Stomach smooth muscle (tissue), 2 donors: ENCODE data around the gene ABCC3.

ENCODE experiments used
- H3K27ac ChIP-seq: one replicate; pipeline ENCODE4 v1.7.0; 2013; ENCODE audit warnings: mild to moderate bottlenecking, low read length, inconsistent platforms
- H3K27me3 ChIP-seq, 2 donors: one replicate each; pipeline ENCODE4 v1.7.0; 2013; ENCODE audit warnings: low read length in 2 of 2; ENCODE audit not compliant: insufficient read depth in 2 of 2, control insufficient read depth in 1 of 2
- H3K36me3 ChIP-seq, 2 donors: one replicate each; pipeline ENCODE4 v1.7.0; 2013; ENCODE audit warnings: low read length in 2 of 2; ENCODE audit not compliant: control insufficient read depth in 2 of 2, insufficient read depth in 2 of 2
- H3K4me1 ChIP-seq: one replicate; pipeline ENCODE4 v1.7.0; 2013; ENCODE audit warnings: low read length; ENCODE audit not compliant: control insufficient read depth, insufficient read depth
- H3K4me3 ChIP-seq, 2 donors: one replicate each; pipeline ENCODE4 v1.7.0; 2013; ENCODE audit warnings: low read length in 2 of 2
- H3K9ac ChIP-seq, 2 donors: one replicate each; pipeline ENCODE4 v1.7.0; 2013; ENCODE audit warnings: low read length in 2 of 2, mild to moderate bottlenecking in 1 of 2
- H3K9me3 ChIP-seq, 2 donors: one replicate each; pipeline ENCODE4 v1.7.0; 2013; ENCODE audit warnings: low read length in 2 of 2; ENCODE audit not compliant: control insufficient read depth in 2 of 2
- donor health status: healthy.
- donor health status: Pancreatic carcinoma.

ABCC3 gene

GRCh38 chr17:50637829-50638605, 3.3 kb downstream of the ABCC3 start:
- H3K9ac ChIP-seq = no peak overlapping the region
- no peak overlapping the region for H3K27ac ChIP-seq
- peaks cover 24% of the 10 kb centered on the region for H3K4me1 ChIP-seq
- H3K9me3 ChIP-seq = no peaks in the 10 kb centered on the region
- no peaks in the 10 kb centered on the region for H3K36me3 ChIP-seq
- H3K4me3 ChIP-seq = no peak overlapping the region
- peaks cover 16 to 34% of the 10 kb centered on the region in 2 donors for H3K27me3 ChIP-seq

DNA sequence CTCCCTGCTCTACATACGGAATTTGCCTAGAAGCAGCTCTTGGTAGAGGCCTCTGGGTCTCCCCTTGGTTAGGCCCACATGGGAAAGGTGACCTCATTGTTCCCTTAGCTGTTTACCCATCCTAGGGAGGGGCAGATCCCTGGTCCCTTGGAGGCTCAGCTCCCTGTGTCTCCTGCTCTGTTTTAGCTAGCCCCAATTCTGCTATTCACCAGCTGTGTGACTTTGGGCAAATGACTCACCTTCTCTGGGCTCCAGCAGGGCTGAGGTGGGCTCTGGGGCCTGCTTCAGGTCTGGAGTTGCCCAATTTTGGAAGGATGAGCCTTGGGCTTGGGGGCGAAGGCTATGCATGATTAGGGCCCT, 3.9 kb downstream of the ABCC3 start:
- no peaks in the 10 kb centered on the region for H3K9me3 ChIP-seq
- no peak overlapping the region for H3K9ac ChIP-seq
- H3K4me3 ChIP-seq = no peak overlapping the region
- H3K4me1 ChIP-seq = peaks cover 24% of the 10 kb centered on the region
- H3K36me3 ChIP-seq = no peaks in the 10 kb centered on the region
- H3K27me3 ChIP-seq = peaks cover 16 to 33% of the 10 kb centered on the region in 2 donors
- H3K27ac ChIP-seq = no peak overlapping the region

GRCh38 chr17:50638966-50639713, 4.5 kb downstream of the ABCC3 start:
- Histone ChIP-seq H3K27ac (no peak overlapping the region), H3K36me3 (no peaks in the 10 kb centered on the region), H3K27me3 (peaks cover 16 to 27% of the 10 kb centered on the region in 2 donors), H3K9me3 (no peaks in the 10 kb centered on the region), H3K4me3 (peak overlapping the region; percentile 2 to 35), H3K9ac (no peak overlapping the region), H3K4me1 (peaks cover 24% of the 10 kb centered on the region)

- Histone ChIP-seq H3K4me3 (no peak overlapping the region), H3K9ac (no peak overlapping the region), H3K9me3 (no peaks in the 10 kb centered on the region), H3K27ac (no peak overlapping the region), H3K27me3 (peaks cover 8 to 12% of the 10 kb centered on the region in 2 donors), H3K36me3 (no peaks in the 10 kb centered on the region), H3K4me1 (peaks cover 12% of the 10 kb centered on the region)
Measured at GRCh38 chr17:50640686-50641351, 6.1 kb downstream of the ABCC3 start.

DNA sequence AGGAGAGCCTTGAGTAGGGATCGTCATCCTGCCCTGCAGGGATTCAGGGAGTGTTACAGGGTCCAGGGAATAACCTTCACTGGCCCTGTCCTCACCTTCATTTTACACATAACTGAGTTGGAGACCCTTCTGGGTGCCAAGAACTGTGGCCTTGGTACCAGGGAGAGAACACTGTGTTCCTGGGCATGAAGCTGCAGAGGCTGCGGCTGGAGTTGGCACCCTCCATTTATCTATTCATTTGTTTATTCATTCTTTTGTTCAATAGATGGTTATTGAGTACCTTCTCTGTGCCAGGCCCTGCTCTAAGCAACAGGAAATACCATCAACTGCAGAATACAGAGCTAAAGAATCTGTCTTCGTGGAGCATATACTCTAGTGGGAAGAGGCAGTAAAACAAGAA, 6.7 kb downstream of the ABCC3 start:
- H3K27ac ChIP-seq = no peak overlapping the region
- H3K4me3 ChIP-seq = no peak overlapping the region
- no peak overlapping the region for H3K9ac ChIP-seq
- no peaks in the 10 kb centered on the region for H3K9me3 ChIP-seq
- H3K36me3 ChIP-seq = no peaks in the 10 kb centered on the region
- H3K27me3 ChIP-seq = peaks cover 5 to 7% of the 10 kb centered on the region in 2 donors
- H3K4me1 ChIP-seq = peaks cover 12% of the 10 kb centered on the region

DNA sequence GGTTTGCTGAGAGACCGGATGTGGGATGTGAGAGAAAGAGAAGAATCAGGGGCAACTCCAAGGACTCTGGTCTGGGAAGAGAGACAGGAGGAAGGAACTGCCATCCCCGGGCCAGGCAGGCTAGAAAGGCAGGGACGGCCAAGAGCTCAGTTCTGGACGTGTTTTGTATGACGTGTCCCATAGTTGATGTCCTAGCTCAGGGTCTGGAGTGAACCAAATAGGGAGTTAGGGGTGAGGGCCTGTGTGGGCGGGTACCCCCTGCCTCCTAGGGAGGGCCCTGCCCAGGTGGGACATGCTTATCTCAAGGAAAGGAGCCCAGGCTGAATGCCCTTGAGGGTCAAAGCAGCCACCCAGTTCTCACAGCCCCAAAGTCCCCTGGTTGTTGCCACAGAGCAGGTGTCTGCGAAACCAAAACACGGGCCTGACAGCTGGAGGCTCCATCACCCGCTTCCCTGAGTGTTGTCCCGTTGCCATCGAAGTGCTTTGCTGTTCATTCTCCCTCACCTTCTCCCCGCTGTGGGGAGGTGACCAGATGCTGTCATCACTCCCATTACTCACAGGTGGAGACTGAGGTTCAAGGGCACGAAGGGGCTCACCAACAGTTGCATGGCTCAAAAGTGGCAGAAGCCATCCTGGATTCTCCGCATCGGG, 7.5 kb downstream of the ABCC3 start:
- H3K36me3 ChIP-seq = no peaks in the 10 kb centered on the region
- H3K9ac ChIP-seq = no peak overlapping the region
- no peak overlapping the region for H3K27ac ChIP-seq
- H3K4me1 ChIP-seq = peaks cover 12% of the 10 kb centered on the region
- H3K4me3 ChIP-seq = no peak overlapping the region
- no peaks in the 10 kb centered on the region for H3K9me3 ChIP-seq
- no peaks in the 10 kb centered on the region for H3K27me3 ChIP-seq

DNA sequence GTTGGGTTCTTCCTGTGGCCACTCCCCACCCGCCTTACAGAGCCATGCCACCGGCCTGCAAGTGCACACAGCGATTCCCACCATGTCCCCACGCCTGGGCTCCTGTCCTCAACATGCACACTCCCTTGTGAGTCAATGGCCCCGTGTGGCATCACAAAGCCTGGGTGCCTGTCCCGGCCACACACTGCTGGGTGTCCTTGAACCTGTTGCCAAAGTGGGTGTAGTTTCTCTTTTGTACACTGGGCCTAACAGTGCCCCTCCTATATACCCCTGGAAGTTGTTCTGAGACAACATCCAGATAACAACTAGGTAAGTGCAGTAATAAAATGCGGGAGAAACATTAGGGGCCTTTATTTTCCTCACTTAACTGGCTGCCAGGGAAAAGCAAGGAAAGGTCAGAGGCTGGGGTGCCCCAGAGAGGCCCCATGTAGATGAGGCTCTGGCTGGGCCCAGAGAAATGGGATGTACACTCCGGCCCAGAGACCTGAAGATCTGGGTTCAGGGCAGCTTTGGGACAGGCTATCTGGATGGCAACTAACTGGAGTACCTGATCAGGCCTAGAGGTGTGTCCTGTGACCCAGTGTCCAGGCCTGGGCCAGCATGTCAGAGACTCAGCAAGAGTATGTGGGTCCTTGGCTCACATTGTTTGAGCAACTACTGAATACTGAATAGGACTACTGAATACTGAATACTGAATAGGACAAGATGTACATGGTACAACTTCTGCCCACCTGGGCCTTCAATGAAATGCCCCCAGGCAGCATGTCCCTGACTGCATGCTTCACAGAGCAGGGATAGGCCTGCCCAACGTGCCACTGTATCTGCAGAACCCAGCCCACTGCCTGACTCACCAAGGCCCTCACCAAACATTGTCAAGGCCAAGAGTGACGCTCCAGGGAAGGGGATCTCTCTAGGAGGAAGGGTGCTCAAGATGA, 8.3 kb downstream of the ABCC3 start:
- H3K27me3 ChIP-seq = no peaks in the 10 kb centered on the region
- no peak overlapping the region for H3K27ac ChIP-seq
- peaks cover 12% of the 10 kb centered on the region for H3K4me1 ChIP-seq
- H3K4me3 ChIP-seq = no peak overlapping the region
- no peaks in the 10 kb centered on the region for H3K36me3 ChIP-seq
- H3K9me3 ChIP-seq = no peaks in the 10 kb centered on the region
- H3K9ac ChIP-seq = no peak overlapping the region

DNA sequence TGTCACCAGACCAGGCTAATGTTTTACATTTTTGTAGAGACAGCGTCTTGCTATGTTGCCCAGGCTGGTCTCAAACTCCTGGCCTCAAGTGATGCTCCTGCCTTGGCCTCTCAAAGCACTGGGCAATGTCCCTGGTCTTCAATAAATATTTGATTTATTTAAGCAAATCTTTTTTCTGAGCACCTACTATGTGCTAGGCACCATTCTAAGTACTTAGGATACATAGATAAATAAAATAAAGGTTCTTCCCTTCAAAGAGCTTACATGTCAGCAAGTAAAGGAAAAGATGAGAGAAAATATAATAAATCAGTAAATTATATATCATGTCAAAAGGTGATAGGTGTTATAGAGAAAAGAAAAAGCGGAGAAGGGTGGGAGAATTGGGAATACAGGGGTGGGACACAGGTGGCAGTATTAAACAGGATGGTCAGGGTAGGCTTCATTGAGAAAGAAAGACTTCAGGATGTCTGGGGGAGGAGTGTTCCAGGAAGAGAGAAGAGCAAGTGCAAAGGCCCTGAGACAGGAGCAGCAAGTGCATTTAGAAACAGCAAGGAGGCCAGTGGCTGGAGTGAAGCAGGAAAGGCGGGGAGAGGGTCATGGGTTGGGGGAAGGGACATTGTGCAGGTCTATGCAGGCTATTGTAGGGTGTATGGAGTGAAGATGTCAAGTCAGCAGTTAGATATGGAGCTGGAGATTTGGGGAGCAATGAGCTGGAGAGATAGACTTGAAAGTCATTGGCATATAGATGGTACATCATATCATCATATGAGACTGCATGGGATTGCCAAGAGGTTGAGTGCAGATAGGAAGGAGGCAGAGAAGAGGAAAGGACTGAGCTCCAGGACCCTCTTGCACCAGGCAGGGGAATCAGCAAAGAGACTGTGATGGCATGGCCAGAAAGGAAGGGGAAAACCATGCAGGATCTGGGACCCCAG, 11.3 kb downstream of the ABCC3 start:
- H3K9ac ChIP-seq = no peak overlapping the region
- H3K4me1 ChIP-seq = no peaks in the 10 kb centered on the region
- no peaks in the 10 kb centered on the region for H3K27me3 ChIP-seq
- H3K9me3 ChIP-seq = no peaks in the 10 kb centered on the region
- H3K27ac ChIP-seq = no peak overlapping the region
- no peak overlapping the region for H3K4me3 ChIP-seq
- no peaks in the 10 kb centered on the region for H3K36me3 ChIP-seq

- no peak overlapping the region for H3K4me3 ChIP-seq
- no peaks in the 10 kb centered on the region for H3K27me3 ChIP-seq
- no peaks in the 10 kb centered on the region for H3K4me1 ChIP-seq
- no peaks in the 10 kb centered on the region for H3K9me3 ChIP-seq
- H3K9ac ChIP-seq = no peak overlapping the region
- no peaks in the 10 kb centered on the region for H3K36me3 ChIP-seq
- H3K27ac ChIP-seq = no peak overlapping the region
Measured at GRCh38 chr17:50647187-50647586, 12.5 kb downstream of the ABCC3 start.
